ENCODE data around the gene F11. TPM values are rescaled to one million over a fixed set of nuclear protein-coding genes. Genes with fewer than 3 reads are reported as not detected.

The F11 gene
- total and polyA plus RNA-seq, 2 experiments from 2014 or later, result 0.74 to 2.1 TPM

GRCh38 chr4:186217733-186218293, 48.2 kb upstream of the F11 start:
- no peak overlapping the region for H3K4me2 ChIP-seq
- peaks cover 7% of the 10 kb centered on the region; the same call in 1 of the 3 replicates for H3K4me1 Mint-ChIP-seq
- no peaks in the 10 kb centered on the region for H3K36me3 ChIP-seq (ENCODE audit: insufficient read depth)
- no peaks in the 10 kb centered on the region for H4K20me1 ChIP-seq (replicated peaks; ENCODE audit: insufficient read depth)
- H3K9me3 Mint-ChIP-seq, result peaks cover 10% of the 10 kb centered on the region
- H3K9me2 ChIP-seq (ENCODE audit: insufficient read depth), result peaks cover 15% of the 10 kb centered on the region
- H3F3A ChIP-seq (replicated peaks; ENCODE audit: low read depth), result no peaks in the 10 kb centered on the region
- H3K27me3 ChIP-seq (ENCODE audit: insufficient read depth), result no peaks in the 10 kb centered on the region
- no peaks in the 10 kb centered on the region for H3K27me3 Mint-ChIP-seq (ENCODE audit: insufficient read depth, low read depth, poor library complexity)
- no peak overlapping the region for H3K4me3 Mint-ChIP-seq
- H3K4me1 ChIP-seq (ENCODE audit: insufficient read depth), result no peaks in the 10 kb centered on the region
- no peak for DNase-seq (ENCODE audit: low spot score)
- no peak overlapping the region for H3K4me3 ChIP-seq
- no peak for ATAC-seq
- H2AFZ ChIP-seq, result no peak overlapping the region
- no peak overlapping the region for H3K27ac Mint-ChIP-seq
- H3K36me3 Mint-ChIP-seq (ENCODE audit: low read depth), result peaks cover 3% of the 10 kb centered on the region; the same call in 2 of the 3 replicates
- H3K79me2 ChIP-seq (replicated peaks; ENCODE audit: insufficient read depth), result no peaks in the 10 kb centered on the region
- no peak overlapping the region for H3K27ac ChIP-seq (ENCODE audit: low read depth)
- TF ChIP-seq CREB1 (CRISPR knock-in tag; IDR thresholded peaks at IDR 0.05; ENCODE audit: low read depth), result no peak
- TF ChIP-seq ZNF114 (CRISPR knock-in tag; IDR thresholded peaks at IDR 0.05), result no peak
- TF ChIP-seq CTCF (conservative IDR thresholded peaks at IDR 0.05; ENCODE audit: low read depth in 2 of 2), result no peak
- TF ChIP-seq REST (IDR thresholded peaks at IDR 0.05; ENCODE audit: unreplicated experiment), result no peak
- no peak for TF ChIP-seq ETS1 (IDR thresholded peaks at IDR 0.05)
- no peak for TF ChIP-seq NANOG (IDR thresholded peaks at IDR 0.05; ENCODE audit: borderline replicate concordance)
- TF ChIP-seq ZNF331 (CRISPR knock-in tag; IDR thresholded peaks at IDR 0.05; ENCODE audit: low read depth), result no peak
- no peak for TF ChIP-seq EZH2phosphoT487 (IDR thresholded peaks at IDR 0.05; ENCODE audit: unreplicated experiment)
- TF ChIP-seq STAT1 (IDR thresholded peaks at IDR 0.05; ENCODE audit: unreplicated experiment), result no peak
- no peak for TF ChIP-seq JUNB (IDR thresholded peaks at IDR 0.05; ENCODE audit: unreplicated experiment)
- TF ChIP-seq EZH2 (IDR thresholded peaks at IDR 0.05; ENCODE audit: low read depth, unreplicated experiment), result no peak
- TF ChIP-seq ZNF462 (CRISPR knock-in tag; IDR thresholded peaks at IDR 0.05), result no peak
- TF ChIP-seq POLR2AphosphoS5 (IDR thresholded peaks at IDR 0.05; ENCODE audit: low read depth), result no peak

All from GM23338 (cell line).